K562 (cell line): ENCODE data around the gene C4orf54. TPM values are rescaled to one million over a fixed set of nuclear protein-coding genes. Genes with fewer than 3 reads are reported as not detected.

Experiments used
- ADNP ChIP-seq: fragments of 200-800 bp; sonication (Bioruptor generic); IDR thresholded peaks from 2 replicates; pipeline ENCODE4 v1.6.1; 2016; ENCODE audit warnings: missing genetic modification characterization, missing compliant biosample characterization
- ZBTB11 ChIP-seq, 3 experiments: fragments of 200-800 bp in 1 of 3; fragments of 250-450 bp in 1 of 3; fragments of 450-650 bp in 1 of 3; sonication (Bioruptor Pico) in 1 of 3; sonication (Bioruptor generic) in 1 of 3; formaldehyde crosslinking in 1 of 3; IDR thresholded peaks; 2 replicates each; pipeline versions ENCODE4 v1.6.1 to v1.8.0; 2016 to 2022; ENCODE audit warnings: mild to moderate bottlenecking in 2 of 3, missing genetic modification characterization in 2 of 3, missing compliant biosample characterization in 1 of 3, moderate library complexity in 1 of 3
- ZNF398 ChIP-seq: fragments of 250-450 bp; sonication (Bioruptor Pico); IDR thresholded peaks from 2 replicates; pipeline ENCODE4 v1.8.0; 2021; ENCODE audit warnings: moderate library complexity, mild to moderate bottlenecking, inconsistent platforms
- polyA plus RNA-seq, 8 experiments: library from polyadenylated mRNA; depleted of rRNA in 4 of 8; stranded (reverse) in 5 of 8; unstranded in 3 of 8; fragments of >200 nt; fragmentation: Nextera tagmentation in 2 of 8; fragmentation: Illumina TruSeq in 1 of 8; extraction: Ambion mirVana in 2 of 8; extraction: Trizol in 1 of 8; gene quantifications; 2 replicates each; pipeline versions ENCODE4 v1.2.1 to v1.2.3, GENCODE V29; 2011 to 2014; ENCODE audit warnings: inconsistent platforms in 1 of 8, missing spikeins in 1 of 8
- total RNA-seq, 7 experiments: library from RNA; depleted of rRNA in 6 of 7; stranded (reverse); fragments of >200 nt in 6 of 7; fragmentation: Illumina TruSeq in 2 of 7; extraction: Trizol in 2 of 7; gene quantifications; 2 replicates each; pipeline versions ENCODE4 v1.2.1 to v1.2.3, GENCODE V29; 2011 to 2021; ENCODE audit warnings: low replicate concordance in 1 of 7

C4orf54 gene
- total and polyA plus RNA-seq, 9 of the 15 experiments (the other 6 are each of a cell fraction or from before 2014, with no cell fraction given): not detected

GRCh38 chr4:99655308-99656081 is 2.1 kb downstream of the C4orf54 start (continued):
- TF ChIP-seq ZBTB11 (CRISPR knock-in tag; IDR thresholded peaks at IDR 0.05) (no peak), ZNF398 (no peak), ADNP (tag) (no peak)
